CD4-positive, alpha-beta T cell treated with Interleukin-4 for 4 hours (primary cell): ENCODE results near the gene NELL1.
"Not testable (repeated sequence)": the region's sequence is repeated elsewhere in the genome, so short reads cannot be mapped to it uniquely, and the experiment has no call there.

Experiments used
- DNase-seq: peaks from one replicate; pipeline ENCODE4 v3.0.0-alpha.2; 2020

NELL1 gene

DNA sequence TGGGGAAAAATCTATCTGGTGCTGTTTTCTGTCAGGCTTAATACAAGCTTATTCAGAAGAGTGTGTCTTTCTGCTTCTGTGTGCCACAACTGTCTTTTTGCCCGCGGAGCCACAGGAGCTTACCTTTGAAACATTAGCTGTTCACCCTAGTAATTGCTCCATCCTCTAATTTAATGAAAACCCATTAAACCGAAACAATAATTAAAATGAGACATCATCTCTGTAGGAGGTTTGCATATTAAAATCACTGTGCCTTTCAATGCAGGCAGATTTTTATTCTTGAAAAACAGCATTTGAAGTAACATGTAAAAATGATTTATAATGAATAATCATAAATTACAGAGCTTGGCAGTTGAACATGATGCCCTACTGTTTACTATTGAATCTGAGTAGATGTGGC, 102.3 kb downstream of the NELL1 start:
- DNase-seq: no peak

DNA sequence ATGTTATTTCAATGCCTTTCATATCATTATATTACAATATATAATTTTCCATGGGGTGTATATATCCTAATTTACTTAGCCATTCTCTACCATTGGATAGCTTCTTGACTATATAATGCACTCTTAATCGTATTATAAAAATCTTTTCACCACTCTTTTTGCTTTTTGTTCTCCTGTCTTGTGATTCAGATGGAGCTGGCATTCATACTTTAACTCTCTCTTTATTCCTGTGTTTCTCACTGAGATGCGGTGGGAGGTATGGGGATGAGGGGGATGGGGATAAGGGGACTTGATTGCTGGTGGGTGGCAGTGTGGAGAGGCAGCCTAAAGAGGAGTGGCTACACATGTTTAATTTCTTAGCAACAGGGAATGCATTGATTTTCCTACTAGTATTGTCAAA, 105.9 kb downstream of the NELL1 start:
- DNase-seq: no peak

DNA sequence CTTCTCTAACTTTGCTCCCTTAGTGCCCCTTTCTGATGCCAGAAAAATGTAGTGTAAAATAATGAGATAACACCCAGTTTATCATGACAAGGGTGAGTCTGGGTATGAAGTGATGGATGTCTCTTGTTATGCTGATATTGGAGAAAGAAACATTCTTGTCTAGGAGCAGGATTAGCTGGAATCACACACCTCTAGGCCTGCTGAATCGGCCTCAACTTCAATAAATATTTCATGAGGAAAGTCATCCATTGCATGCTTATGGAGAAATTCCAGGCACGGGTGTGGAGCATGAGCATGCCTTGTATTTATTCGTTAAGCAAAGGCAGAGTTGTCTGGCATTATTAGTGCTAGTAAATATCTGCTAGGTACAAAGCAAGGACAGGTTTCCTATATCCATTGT, 113.4 kb downstream of the NELL1 start:
- DNase-seq: no peak

DNA sequence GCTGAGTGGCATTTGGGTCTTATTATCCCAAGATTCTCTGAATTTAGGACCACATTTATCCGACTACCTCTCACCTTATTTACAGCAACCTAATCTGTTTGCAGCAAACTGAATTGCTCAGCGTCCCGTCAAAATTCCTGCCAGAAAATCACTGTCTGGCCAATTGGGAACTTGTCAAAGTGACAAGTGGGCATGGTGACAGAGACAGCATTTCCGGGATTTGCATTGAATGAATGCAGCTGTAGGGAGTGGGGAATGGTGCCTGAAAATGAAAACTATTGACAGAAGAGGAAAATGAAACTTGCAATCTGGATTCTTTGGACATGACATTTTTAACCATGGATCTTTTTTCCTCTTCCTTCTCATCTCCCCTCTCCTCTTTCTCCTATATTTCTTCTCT, 113.8 kb downstream of the NELL1 start:
- DNase-seq: no peak

DNA sequence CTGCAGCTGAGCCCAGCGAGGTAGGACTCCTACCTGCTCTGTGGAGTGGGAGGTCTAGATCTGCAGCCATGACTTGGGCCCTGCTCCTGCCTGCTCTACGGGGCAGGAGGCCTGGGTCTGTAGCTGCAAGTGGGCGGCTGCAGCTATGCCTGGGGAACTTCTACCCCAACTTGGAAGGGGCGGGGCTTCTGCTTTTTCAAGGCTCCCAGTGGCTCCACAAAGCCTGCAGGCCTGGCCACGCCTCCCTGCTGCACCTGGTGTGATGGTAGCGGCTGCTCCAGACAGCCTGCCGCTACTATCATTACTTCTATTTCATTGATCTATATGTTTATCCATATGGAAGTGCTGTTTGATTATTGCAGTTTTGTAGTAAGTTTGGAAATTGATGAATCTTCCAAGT, 121.2 kb downstream of the NELL1 start:
- DNase-seq: no peak

DNA sequence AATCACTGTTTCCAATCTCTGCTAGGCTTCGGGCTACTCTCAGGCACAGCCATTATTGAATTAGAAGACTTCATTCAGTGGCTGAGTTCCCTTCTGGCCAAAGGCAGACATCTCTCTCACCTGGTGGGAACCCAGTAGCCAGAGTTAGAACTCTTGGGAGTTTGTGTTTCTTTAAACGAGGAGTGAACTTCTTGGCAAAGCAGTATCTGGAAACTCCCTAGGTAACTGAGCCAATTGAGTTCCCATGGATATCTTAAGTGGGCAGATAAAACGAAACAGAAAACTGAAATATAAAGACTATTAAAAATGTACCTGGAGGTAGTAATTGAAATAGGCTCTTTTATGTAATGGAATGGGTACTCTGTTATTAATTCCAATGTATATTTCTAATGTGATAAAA, 125.6 kb downstream of the NELL1 start:
- no peak for DNase-seq

DNA sequence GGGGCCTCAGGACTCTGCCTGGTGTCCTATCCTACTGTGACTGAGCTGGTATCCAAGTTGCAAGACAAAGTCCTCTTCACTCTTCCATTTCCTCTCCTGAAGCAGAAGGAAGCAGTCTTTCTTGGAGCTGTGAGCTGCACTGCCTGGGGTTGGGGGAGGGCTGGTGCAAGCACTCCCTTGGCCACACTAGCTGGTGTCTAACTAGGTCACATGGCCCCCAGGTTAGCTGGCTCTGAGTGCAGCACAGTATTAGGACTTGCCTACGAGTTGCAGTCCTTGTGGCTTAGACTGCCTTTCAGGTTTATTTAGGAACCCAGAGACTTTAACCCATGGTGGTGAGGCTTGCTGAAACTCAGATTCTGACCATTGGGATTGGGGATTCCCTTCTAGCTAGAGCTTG, 138.9 kb downstream of the NELL1 start:
- no peak for DNase-seq

DNA sequence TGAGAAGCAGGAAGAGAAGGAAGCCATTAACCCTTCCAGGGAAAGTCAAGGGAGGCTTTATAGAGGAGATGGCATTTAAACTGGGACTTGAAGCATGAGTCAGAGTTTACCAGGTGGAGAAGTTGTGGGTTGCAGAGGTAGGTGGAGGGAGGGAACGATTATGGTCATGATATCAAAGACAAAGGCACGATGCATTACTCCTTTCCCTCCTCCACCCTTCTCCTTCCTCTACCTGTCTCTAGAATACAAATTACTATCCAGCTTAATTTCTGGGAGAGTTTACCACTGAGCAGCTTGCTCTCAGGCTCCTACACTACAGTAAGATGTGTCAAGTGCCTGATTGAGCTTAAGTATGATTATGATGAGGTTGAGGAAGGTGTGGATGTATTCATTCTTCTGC, 151.7 kb downstream of the NELL1 start:
- DNase-seq: no peak

DNA sequence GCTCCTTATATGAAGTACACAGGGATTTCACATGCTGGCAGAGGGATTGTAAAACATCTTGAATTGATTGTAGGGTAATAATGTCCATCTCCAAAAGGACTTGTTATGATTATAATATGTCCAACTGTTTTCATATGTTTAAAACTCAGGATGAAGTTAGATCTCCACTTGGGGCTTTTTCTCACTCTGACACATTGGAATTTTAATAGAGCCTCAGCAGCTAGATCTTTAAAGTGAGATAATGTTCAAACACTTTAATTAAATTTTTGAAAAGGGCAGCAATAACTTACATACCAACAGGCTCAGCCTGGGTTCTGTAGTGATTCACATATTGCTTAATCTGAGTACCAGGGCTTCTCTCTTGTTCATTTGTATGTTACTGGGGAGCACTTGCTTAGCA, 152.1 kb downstream of the NELL1 start:
- no peak for DNase-seq

DNA sequence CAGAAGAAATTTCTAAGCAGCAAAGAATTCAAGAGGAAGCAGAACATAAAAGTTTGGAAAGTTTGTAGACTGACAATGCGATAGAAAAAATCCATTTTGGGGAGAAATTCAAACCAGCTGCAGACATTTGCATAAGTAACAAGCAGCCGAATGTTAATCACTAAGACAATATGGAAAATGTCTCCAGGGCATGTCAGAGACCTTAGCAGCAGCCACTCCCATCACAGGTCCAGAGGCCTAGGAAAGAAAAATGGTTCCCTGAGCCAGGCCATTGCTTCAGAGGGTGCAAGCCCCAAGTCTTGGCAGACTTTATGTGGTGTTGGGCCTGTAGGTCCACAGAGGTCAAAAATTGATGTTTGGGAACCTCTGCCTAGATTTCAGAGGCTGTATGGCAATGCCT, 155.4 kb downstream of the NELL1 start:
- no peak for DNase-seq

DNA sequence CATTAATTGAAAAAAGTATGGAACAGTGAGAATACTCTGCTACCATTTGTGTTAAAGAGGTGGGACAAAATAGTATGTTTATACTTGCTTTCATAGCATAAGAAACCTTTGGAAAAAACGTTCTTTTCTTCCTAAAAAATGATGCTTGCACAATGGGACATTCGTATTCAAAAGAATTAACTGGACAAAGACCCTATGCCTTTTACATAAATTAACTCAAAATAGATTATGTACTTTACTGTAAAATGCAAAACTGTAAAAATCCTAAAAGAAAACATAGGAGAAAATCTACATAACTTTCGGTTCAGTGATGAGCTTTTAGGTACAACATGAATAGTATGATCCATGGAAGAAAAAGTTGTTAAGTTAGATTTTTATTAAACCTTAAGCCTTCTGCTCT, 166.2 kb downstream of the NELL1 start:
- no peak for DNase-seq

DNA sequence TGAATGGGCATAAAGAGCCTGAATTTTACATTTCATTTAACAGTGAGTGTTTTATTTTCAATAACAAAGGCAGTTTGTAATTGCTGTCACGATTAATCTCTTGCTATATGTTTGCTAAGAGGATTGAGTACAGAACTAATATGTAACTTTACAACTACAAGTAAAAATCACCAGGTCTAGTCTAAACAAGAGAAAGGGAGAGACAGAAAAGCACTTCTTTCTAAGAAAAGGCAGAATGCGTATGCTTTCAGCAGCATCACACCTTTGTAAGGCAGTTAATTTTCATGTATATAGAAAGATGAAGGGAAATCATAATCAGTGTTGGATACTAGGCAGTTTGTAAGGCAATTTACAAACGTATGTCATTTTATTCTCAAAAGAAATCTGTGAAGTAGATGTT, 169.8 kb downstream of the NELL1 start:
- DNase-seq: no peak

DNA sequence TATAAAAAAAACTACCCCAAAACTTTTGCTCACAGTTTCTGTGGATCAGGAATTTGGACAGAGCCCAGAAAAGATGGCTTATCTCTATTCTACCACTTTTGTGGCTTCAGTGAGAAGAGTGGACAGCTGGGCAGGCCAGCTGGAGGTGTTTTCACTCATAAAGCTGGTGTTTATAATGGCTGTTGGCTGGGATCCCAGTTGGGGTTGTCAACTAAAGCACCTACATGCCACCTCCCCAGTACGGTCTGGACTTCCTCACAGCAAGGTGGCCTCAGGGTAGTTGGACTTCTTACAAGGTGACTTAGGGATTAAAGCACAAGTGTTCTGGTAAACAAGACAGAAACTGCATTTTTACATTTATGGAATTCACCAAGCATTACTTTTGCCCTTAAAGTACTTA, 171.0 kb downstream of the NELL1 start:
- no peak for DNase-seq

DNA sequence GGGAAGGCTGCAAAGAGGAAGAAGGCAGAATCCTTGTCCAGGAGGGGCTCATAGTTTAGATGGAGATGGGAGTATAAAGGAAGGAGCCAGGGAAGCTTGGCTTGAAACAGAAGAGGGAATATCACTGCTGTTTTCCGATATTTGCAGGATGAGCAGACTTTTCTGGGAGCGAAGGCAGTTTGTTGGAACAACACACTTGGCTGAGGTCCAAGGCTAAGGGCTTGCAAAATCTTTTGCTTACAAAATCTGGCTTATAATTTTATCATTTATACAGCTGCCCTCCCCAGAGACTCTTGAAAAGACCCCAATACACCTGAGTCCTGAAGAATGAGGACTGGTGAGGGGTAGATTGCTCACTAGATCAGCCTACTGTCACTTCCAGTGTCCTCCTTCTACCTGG, 174.8 kb downstream of the NELL1 start:
- DNase-seq: no peak

DNA sequence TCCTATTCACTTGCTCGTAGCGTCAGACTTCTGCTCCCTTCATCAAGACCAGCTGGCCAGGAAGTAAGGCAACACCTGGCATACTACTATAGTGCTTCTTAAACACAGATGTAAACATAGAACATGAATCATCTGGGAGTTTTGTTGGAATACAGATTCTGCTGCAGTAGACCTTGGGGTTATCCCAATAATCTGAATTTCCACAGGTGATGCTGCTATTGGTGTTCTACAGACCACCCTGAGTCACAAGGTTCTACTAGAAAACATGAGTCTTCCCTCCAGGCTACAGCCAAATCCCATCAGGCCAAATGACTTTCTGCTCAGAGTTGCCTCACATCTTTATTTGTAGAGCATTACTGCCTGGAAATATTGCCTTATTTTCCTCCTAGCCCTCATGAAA, 175.2 kb downstream of the NELL1 start:
- no peak for DNase-seq

DNA sequence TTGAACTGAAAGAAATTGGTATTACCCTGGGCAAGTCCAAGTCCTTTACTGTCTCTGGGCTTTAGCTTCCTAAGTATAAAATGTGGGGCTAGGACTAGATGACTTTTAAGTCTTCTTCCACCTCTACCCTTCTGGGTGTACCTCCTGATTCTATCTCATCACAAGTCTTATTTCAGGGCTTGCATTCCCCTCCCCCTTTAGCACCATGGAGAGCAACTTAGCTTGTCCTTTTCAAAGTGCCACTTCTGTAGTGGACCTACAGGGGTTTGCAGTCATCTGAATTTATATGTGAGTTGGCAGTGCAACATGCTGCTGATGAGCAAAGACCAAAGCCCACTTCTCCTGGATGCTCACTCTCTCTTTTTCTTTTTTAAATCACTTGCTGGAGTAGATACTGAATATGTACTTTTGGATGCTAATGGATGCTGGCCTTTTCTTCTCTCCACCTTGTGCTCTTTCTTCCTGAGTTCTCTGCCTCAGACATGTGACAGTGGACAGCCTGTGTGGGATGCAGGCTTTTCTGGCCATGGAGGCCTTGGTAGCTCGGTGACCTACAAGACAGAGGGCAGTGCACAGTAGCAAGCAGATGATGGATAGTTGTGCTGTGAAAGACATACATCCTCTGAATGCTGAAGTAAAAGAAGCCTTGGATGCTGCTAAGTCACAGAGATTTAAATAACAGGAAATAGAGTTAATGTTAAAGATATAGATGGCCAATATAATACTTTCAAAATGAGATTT, 185.0 kb downstream of the NELL1 start:
- no peak for DNase-seq

DNA sequence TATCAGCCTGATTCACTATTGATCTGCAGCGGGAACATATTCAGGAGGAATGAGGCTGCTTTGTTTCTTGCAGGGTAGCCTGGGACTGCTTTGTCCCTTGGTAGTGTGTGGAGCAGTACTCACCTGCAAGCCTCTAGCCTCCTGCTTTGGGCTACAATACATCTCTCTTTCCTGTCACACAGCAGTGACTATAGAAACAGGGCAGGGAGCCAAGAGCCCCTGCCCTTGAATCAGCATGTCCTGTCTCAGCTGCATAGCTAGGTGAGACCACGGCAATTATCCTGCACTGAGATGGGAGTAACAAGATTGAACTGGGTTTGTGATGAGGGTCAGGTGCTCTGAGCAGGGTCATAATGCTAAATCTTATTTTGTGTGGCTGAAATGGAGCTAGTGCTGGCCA, 191.9 kb downstream of the NELL1 start:
- no peak for DNase-seq

DNA sequence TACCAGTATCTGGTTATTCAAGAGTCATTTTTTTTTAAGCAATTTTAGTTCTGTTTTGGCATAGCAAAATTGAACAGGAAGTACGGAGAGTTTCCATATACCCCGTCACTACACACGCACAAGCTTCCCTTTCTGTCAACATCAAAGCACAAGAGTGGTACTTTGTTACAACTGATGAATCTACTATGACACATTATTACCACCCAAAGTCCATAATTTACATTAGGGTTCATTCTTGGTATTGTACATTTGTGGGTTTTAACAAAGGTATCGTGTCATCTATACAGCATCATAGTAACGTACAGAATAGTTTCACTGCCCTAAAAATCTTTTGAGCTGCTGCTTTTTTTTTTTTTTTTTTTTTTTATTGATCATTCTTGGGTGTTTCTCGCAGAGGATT, 192.9 kb downstream of the NELL1 start:
- not testable (repeated sequence) for DNase-seq

DNA sequence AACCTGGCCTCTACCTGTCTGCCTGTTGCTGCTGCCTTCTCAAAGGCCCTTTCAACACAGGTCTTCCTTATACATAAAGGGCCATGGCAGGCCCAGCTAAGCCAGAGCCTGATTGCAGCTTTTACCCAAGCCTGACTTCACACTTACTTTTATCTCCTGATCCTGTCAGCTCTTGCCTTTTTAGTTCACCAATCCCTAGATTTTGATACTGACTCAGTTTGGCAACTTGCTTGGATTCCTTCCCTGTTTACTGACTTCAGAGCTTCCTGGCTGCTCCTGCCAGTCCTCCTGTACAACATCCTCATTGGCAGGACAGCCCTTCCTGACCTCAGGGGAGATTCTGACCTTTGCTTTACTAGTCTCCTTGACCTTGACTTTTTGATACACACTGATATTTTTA, 195.2 kb downstream of the NELL1 start:
- DNase-seq: no peak

DNA sequence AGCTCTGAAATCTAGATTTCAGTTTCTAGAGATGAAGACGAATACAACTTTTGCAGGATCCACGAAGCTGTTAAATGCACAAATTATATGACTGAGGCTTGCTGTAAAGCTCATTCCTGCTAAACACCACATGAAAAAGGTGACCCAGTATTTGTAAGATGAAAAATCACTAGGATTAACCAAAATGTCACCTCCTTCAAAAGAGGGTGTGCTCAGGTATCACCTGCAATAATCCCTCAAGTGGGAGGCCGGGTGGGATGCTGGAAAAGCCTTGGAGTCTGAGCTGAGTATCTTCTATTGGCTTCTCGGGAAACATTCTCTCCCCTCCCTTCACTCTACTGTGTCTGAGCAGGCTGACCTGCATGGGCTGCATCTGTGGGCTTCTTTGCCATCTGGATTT, 195.8 kb downstream of the NELL1 start:
- DNase-seq: no peak

DNA sequence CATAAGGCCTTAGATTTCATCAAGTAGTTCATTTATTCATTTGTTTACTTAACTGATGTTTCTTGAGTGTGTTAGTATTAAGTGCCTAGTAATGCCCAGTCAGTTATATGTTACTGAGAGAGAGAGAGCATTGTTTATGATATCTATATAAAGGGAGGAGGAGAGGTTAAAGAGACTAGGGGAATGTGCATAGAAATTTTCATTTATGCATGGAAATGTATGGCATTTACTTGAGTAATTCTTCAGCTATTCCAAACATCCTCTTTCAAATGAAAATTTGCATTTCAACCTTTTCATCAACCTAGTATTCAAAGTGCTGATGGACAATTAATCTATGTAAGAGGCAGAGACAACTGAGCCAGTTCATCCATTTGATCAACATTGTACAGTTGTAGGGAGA, 199.7 kb downstream of the NELL1 start:
- DNase-seq: no peak

DNA sequence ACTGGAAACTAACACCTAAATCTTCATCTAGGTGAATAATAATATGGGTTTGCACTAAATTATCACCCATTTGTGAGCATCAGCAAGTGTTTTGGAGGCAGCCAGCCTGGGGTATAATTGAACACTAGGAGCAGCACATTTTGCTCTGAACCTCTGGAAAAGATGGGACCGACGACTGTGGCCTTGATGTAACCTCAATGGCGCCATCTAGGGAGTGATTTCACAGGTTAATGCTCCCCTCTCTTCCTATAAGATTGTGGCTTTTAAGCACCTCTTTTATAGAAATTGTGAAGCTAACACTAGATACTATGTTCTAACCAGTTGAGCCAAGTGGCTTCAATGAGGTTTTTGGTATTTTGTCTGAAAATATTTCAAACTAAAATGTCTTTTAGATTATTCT, 203.7 kb downstream of the NELL1 start:
- DNase-seq: no peak

DNA sequence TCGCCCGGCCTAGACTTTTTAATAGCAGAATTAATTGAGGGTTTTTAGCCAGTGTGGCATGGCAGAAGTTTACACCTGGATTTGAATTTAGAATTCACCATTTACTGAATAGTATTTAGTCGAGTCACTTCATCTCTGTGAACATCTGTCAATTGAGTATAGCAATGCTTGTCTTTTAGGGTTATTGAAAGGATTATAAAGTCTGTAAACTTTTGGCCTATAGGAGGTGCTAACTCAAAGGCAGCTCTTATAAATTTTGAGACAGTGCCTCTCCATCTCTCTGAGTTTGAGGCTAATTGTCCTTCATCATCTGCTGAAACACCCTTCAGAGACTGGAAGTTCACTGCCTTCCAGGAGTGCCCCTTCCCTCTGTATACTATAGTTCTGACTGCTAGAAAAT, 205.0 kb downstream of the NELL1 start:
- DNase-seq: no peak

DNA sequence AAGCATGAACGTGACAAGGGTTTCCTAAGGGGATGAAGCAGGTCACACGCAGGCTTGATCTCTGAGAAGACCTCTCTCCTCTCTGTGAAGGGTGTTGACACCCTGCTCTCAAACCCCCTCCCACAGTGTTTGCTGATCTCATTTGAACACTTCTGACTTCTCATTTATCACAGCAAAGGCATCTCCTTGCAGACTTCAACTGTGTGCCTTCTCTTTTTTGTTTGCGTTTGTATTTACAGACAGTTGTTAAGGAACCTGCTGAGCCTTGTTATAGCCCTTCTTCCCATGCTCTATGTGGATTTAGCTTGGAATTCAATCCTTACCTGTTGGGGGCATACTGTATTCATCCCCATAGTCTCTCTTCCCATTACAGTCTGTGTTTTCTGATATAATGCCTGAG, 206.5 kb downstream of the NELL1 start:
- no peak for DNase-seq

DNA sequence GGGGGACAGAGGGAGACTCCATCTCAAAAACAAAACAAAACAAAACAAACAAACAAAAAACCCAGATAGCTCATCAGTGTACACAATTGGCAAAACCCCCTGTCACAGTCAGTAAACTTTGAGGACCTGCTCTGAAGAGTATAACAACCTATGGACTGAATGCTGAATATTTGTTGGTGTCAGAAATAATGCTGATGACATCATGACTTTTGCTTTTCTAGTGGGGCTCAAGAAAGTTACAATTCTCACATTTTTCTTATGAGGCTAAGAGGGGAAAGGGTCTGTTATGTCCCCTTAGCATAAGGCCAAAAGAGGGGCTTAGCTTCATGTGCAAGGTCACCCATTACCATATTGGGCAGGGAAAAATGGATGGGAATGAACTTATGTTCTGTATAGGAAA, 207.4 kb downstream of the NELL1 start:
- DNase-seq: no peak

DNA sequence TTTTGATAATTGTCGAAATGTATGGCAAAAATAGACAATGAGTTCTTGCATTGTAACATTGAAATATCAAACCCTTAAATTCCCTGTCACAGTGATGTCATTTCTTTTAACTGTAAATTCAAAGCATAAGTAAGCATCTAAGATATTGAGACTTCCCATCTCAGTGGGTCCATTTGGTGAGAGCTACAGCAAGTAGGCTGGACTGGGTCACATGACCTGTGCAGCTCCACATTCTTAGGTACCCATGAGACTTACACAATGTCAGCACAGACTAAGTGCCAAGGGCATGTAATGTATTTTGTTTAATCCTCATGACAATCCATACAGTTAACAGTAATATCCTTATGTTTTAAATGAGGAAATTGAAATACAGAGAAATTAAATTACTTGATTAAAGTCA, 210.7 kb downstream of the NELL1 start:
- no peak for DNase-seq
